Smooth muscle cell (in vitro differentiated cells): ENCODE data around the gene ATP6V1B1. TPM values are rescaled to one million over a fixed set of nuclear protein-coding genes. Genes with fewer than 3 reads are reported as not detected.

Experiments used
- DNase-seq: peaks from one replicate; lab custom pipeline; 2025; ENCODE audit not compliant: unreplicated experiment; lab: John Stamatoyannopoulos, UW
- H2AFZ ChIP-seq: fragments of 200-600 bp; sonication (generic); 2 replicates; pipeline ENCODE4 v1.6.0; 2016; ENCODE audit warnings: antibody characterized with exemption, low read depth, mild to moderate bottlenecking
- H3F3A ChIP-seq: fragments of 200-600 bp; sonication (generic); 2 replicates; pipeline ENCODE4 v1.6.0; 2017; ENCODE audit warnings: antibody characterized with exemption, low read depth
- H3K27ac ChIP-seq: fragments of 200-600 bp; sonication (generic); 2 replicates; pipeline ENCODE4 v1.5.1; 2016; ENCODE audit warnings: low read depth, mild to moderate bottlenecking
- H3K27me3 ChIP-seq: fragments of 200-600 bp; sonication (generic); 2 replicates; pipeline ENCODE4 v1.6.1; 2016; ENCODE audit warnings: low read depth, mild to moderate bottlenecking
- H3K36me3 ChIP-seq: fragments of 200-600 bp; sonication (generic); 2 replicates; pipeline ENCODE4 v1.5.1; 2016; ENCODE audit warnings: low read depth
- H3K4me1 ChIP-seq: fragments of 200-600 bp; sonication (generic); 2 replicates; pipeline ENCODE4 v1.5.1; 2016; ENCODE audit warnings: low read depth
- H3K4me2 ChIP-seq: fragments of 200-600 bp; sonication (generic); 2 replicates; pipeline ENCODE4 v1.6.0; 2016; ENCODE audit warnings: mild to moderate bottlenecking
- H3K4me3 ChIP-seq: fragments of 200-600 bp; sonication (generic); 2 replicates; pipeline ENCODE4 v1.5.1; 2016; ENCODE audit warnings: mild to moderate bottlenecking
- H3K79me2 ChIP-seq: fragments of 200-600 bp; sonication (generic); 2 replicates; pipeline ENCODE4 v1.6.0; 2016; ENCODE audit warnings: low read depth, mild to moderate bottlenecking
- H3K9ac ChIP-seq: fragments of 200-600 bp; sonication (generic); 2 replicates; pipeline ENCODE4 v1.6.0; 2016; ENCODE audit warnings: low read depth
- H3K9me3 ChIP-seq: fragments of 200-600 bp; sonication (generic); replicated peaks from 2 replicates; pipeline ENCODE4 v1.5.1; 2016; ENCODE audit warnings: low read depth
- H4K20me1 ChIP-seq: fragments of 200-600 bp; sonication (generic); 2 replicates; pipeline ENCODE4 v1.6.0; 2016; ENCODE audit warnings: low read depth
- WGBS: methylation state at CpG from one replicate; pipeline ENCODE4 v1.1.7; 2016; ENCODE audit warnings: low lambda C conversion rate; 5-methylcytosine and 5-hydroxymethylcytosine counted together
- polyA plus RNA-seq: library from polyadenylated mRNA; unstranded; fragments of >200 nt; fragmentation: Nextera tagmentation; extraction: Ambion mirVana; gene quantifications from 2 replicates; pipeline ENCODE4 v1.2.1, GENCODE V29; 2016
- total RNA-seq: library from RNA; depleted of rRNA; stranded (reverse); fragments of >200 nt; gene quantifications from 2 replicates; pipeline ENCODE4 v1.2.3, GENCODE V29; 2014
- TF ChIP-seq, protein P1 (sequence below): fragments of 200-600 bp; sonication (generic); IDR thresholded peaks from 2 replicates; pipeline ENCODE4 v1.5.1; 2017; ENCODE audit warnings: borderline replicate concordance, mild to moderate bottlenecking, antibody characterized with exemption; ENCODE audit not compliant: insufficient read depth, poor library complexity, severe bottlenecking

The ATP6V1B1 gene
- total and polyA plus RNA-seq, 2 experiments from 2014 or later: 0.59 TPM; not detected in 1

DNA sequence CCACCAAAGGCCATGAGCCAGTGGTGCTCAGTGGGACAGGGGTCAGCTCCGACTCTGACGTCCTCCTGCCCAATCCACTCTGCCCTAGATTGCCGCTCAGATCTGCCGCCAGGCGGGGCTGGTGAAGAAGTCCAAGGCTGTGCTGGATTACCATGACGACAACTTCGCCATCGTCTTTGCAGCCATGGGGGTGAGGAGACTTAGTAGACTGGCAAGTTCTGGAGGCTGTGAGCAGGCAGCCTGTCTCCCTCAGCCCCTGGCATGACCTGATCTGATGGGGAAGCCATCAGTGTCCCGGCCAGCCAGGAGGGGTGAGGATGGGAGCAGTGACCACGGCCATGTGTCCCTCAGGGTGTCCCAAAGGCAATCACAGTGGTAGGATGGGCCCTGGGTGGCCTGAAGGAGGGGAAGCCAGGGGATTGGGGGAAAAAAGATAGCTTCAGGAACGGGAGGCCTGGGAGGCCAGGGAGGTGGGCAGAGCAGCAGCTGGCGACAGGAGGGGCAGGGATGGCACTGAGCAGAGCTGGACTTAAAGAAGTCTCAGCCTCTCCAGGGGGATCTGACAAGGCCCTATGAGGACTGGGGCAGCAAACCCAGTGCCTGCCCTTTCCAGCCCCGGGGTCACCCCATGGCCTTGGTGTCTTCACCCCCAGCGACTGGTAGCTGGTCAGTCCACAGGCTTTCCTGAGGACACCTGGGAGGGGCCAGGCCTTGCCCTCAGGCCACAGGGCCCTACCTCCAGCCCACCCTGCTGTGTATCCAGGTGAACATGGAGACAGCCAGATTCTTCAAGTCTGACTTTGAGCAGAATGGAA is 25.3 kb downstream of the ATP6V1B1 start:
- H2AFZ ChIP-seq: no peak overlapping the region
- WGBS: 76% methylated on average over 14 of the region's 14 CpGs
- no peaks in the 10 kb centered on the region for H3K4me1 ChIP-seq
- peaks cover 65% of the 10 kb centered on the region for H3K27me3 ChIP-seq
- H3K9ac ChIP-seq: no peak overlapping the region
- H3F3A ChIP-seq: no peaks in the 10 kb centered on the region
- no peaks in the 10 kb centered on the region for H3K9me3 ChIP-seq
- no peaks in the 10 kb centered on the region for H3K79me2 ChIP-seq
- DNase-seq: no peak
- H3K4me2 ChIP-seq: no peak overlapping the region
- H3K4me3 ChIP-seq: no peak overlapping the region
- H3K27ac ChIP-seq: no peak overlapping the region
- TF ChIP-seq, protein P1, sequence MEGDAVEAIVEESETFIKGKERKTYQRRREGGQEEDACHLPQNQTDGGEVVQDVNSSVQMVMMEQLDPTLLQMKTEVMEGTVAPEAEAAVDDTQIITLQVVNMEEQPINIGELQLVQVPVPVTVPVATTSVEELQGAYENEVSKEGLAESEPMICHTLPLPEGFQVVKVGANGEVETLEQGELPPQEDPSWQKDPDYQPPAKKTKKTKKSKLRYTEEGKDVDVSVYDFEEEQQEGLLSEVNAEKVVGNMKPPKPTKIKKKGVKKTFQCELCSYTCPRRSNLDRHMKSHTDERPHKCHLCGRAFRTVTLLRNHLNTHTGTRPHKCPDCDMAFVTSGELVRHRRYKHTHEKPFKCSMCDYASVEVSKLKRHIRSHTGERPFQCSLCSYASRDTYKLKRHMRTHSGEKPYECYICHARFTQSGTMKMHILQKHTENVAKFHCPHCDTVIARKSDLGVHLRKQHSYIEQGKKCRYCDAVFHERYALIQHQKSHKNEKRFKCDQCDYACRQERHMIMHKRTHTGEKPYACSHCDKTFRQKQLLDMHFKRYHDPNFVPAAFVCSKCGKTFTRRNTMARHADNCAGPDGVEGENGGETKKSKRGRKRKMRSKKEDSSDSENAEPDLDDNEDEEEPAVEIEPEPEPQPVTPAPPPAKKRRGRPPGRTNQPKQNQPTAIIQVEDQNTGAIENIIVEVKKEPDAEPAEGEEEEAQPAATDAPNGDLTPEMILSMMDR: no peak
- no peaks in the 10 kb centered on the region for H4K20me1 ChIP-seq
- H3K36me3 ChIP-seq: no peaks in the 10 kb centered on the region

DNA sequence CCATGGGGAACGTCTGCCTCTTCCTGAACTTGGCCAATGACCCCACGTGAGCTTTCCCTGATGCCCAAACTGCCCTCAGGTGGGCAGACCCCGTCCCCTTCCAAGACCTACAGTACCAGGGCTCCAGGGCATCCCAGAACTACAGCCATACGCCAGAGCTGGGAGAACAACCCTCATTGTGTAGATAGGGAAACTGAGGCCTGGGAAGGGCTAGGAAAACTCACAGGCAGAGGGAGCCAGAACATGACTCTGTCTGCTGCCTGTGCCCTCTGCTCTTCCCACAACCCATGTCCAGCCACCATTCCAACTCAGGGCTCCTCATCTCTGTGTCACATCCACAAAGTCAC is 25.9 kb downstream of the ATP6V1B1 start:
- Histone ChIP-seq H3F3A (no peaks in the 10 kb centered on the region), H3K9ac (no peak overlapping the region), H3K4me1 (no peaks in the 10 kb centered on the region), H3K27ac (no peak overlapping the region), H3K9me3 (no peaks in the 10 kb centered on the region), H3K36me3 (no peaks in the 10 kb centered on the region), H3K79me2 (no peaks in the 10 kb centered on the region), H4K20me1 (no peaks in the 10 kb centered on the region), H3K4me2 (no peak overlapping the region), H2AFZ (no peak overlapping the region), H3K27me3 (peaks cover 64% of the 10 kb centered on the region), H3K4me3 (no peak overlapping the region)
- 82% methylated on average over 4 of the region's 4 CpGs for WGBS
- TF ChIP-seq, protein P1: no peak
- DNase-seq: no peak

DNA sequence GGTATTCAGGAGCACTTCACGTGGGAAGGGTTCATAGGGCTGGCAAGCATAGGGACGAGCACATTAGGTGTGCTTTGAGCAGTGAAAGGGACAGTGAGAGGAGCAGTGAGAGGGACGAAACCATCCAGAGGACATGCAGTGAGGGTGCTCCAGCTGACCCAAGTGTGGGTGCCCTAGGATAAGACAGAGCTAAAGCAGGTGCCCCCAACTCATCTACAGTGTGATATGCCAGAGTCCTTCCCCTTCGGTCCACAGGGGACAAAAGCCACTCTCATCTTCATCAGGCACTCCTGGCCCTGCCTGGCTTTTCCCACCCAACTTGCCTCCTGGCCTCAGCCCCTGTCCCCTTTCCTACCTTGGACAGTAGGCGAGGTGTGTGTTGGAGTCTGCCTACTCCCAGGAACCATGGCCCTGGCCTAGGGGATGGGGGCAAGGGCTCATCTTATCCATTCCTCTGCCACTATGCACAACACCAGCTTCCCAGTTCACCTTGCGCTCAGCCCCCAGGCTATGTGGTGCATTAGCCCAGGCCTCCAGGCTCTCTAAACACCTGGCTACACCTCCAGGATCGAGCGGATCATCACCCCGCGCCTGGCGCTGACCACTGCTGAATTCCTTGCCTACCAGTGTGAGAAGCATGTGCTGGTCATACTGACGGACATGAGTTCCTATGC is 26.6 kb downstream of the ATP6V1B1 start:
- H3K9me3 ChIP-seq: no peaks in the 10 kb centered on the region
- H3K4me2 ChIP-seq: no peak overlapping the region
- H3K4me3 ChIP-seq: no peak overlapping the region
- no peak overlapping the region for H2AFZ ChIP-seq
- H3K9ac ChIP-seq: no peak overlapping the region
- WGBS: 78% methylated on average over 12 of the region's 12 CpGs
- peaks cover 64% of the 10 kb centered on the region for H3K27me3 ChIP-seq
- DNase-seq: no peak
- no peaks in the 10 kb centered on the region for H3K4me1 ChIP-seq
- H3K36me3 ChIP-seq: no peaks in the 10 kb centered on the region
- no peak overlapping the region for H3K27ac ChIP-seq
- H3F3A ChIP-seq: no peaks in the 10 kb centered on the region
- H4K20me1 ChIP-seq: no peaks in the 10 kb centered on the region
- H3K79me2 ChIP-seq: no peaks in the 10 kb centered on the region
- TF ChIP-seq, protein P1: no peak
